Ovary (tissue), 3 donors: ENCODE results near the gene LPCAT1.

Experiments
- CTCF ChIP-seq, 3 donors: fragments of 450-650 bp in 2 of 3; fragments of 200-600 bp in 1 of 3; IDR thresholded peaks; one replicate each; pipeline versions ENCODE4 v1.5.1 to v1.8.0; 2016 to 2022; ENCODE audit warnings: antibody characterized with exemption in 3 of 3, mild to moderate bottlenecking in 1 of 3
- EP300 ChIP-seq: sonication (generic); formaldehyde crosslinking; IDR thresholded peaks from one replicate; pipeline ENCODE4 v1.6.1; 2017; ENCODE audit warnings: antibody characterized with exemption
- POLR2A ChIP-seq: fragments of 450-650 bp; IDR thresholded peaks from one replicate; pipeline ENCODE4 v1.6.1; 2017; ENCODE audit warnings: antibody characterized with exemption, mild to moderate bottlenecking, moderate library complexity
- donor health status: DM: no; HTN: no; CAD: no.

GRCh38 chr5:1555808-1556731, 32.3 kb upstream of the LPCAT1 start:
- TF ChIP-seq CTCF (IDR thresholded peaks at IDR 0.05) = no peak
- TF ChIP-seq EP300 = no peak
- TF ChIP-seq POLR2A = no peak
